Left ventricle myocardium inferior (tissue), 1 donor: ENCODE data around the gene PDE9A. TPM values are rescaled to one million over a fixed set of nuclear protein-coding genes. Genes with fewer than 3 reads are reported as not detected.

ENCODE experiments used
- DNase-seq: peaks from one replicate; pipeline ENCODE4 v3.0.0-alpha.2; 2020
- H3K27ac ChIP-seq: fragments of 200-600 bp; replicated peaks from 2 replicates; pipeline ENCODE4 v1.8.0; 2021
- H3K27me3 ChIP-seq: fragments of 200-600 bp; 2 replicates; pipeline ENCODE4 v1.8.0; 2021; ENCODE audit warnings: low read depth
- H3K36me3 ChIP-seq: fragments of 200-600 bp; 2 replicates; pipeline ENCODE4 v1.8.0; 2021
- H3K4me1 ChIP-seq: fragments of 200-600 bp; 2 replicates; pipeline ENCODE4 v1.8.0; 2021
- H3K4me3 ChIP-seq: fragments of 200-600 bp; 2 replicates; pipeline ENCODE4 v1.8.0; 2021; ENCODE audit warnings: mild to moderate bottlenecking, moderate library complexity
- H3K9me3 ChIP-seq: fragments of 200-600 bp; replicated peaks from 2 replicates; pipeline ENCODE4 v1.8.0; 2021
- intact Hi-C: fragments of 100-400 bp; cut with micrococcal nuclease; formaldehyde crosslinking; loops from one replicate; pipeline ENCODE4 v1.11.0; 2022
- total RNA-seq: library from RNA; stranded (reverse); fragmentation: NEBNext Ultra II Directional; extraction: Animal tissue kit (Norgen Biotek cat#: 25700); gene quantifications from one replicate; pipeline ENCODE4 v1.2.1, GENCODE V29; 2021
- TF ChIP-seq, protein P1 (sequence below): fragments of 200-600 bp; IDR thresholded peaks from 2 replicates; pipeline ENCODE4 v1.8.0; 2021; ENCODE audit warnings: antibody characterized with exemption, mild to moderate bottlenecking, borderline replicate concordance
- donor health status: DM: no; HTN: yes; CAD: no; lungs with severe emphysema.

Gene PDE9A
- total RNA-seq, 1 donor from 2014 or later = 3.2 TPM

DNA sequence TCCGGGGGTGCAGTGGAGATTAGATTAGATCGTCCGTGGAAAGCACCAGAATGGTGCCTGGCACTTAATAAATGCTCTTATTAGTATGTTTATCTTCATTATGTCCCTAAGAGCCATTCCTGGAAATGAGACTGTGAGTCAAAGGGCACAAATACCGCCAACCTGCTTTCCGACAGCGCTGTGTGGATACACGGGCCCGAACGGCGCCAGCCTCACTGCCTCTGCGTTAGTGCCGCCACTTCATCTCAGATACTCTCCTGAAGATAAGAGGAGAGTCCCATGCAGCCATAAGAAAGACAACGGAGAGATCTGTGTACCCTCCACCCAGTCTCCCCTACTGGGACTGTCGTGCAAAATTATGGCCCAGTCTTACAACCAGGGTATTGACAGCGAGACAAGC lies 22.0 kb downstream of the PDE9A start:
- peaks cover 56% of the 10 kb centered on the region for H3K27me3 ChIP-seq
- H3K4me1 ChIP-seq = peaks cover 26% of the 10 kb centered on the region
- no peaks in the 10 kb centered on the region for H3K9me3 ChIP-seq
- intact Hi-C loops = no loop called here
- DNase-seq = no peak
- no peaks in the 10 kb centered on the region for H3K36me3 ChIP-seq
- no peak overlapping the region for H3K4me3 ChIP-seq
- TF ChIP-seq, protein P1, sequence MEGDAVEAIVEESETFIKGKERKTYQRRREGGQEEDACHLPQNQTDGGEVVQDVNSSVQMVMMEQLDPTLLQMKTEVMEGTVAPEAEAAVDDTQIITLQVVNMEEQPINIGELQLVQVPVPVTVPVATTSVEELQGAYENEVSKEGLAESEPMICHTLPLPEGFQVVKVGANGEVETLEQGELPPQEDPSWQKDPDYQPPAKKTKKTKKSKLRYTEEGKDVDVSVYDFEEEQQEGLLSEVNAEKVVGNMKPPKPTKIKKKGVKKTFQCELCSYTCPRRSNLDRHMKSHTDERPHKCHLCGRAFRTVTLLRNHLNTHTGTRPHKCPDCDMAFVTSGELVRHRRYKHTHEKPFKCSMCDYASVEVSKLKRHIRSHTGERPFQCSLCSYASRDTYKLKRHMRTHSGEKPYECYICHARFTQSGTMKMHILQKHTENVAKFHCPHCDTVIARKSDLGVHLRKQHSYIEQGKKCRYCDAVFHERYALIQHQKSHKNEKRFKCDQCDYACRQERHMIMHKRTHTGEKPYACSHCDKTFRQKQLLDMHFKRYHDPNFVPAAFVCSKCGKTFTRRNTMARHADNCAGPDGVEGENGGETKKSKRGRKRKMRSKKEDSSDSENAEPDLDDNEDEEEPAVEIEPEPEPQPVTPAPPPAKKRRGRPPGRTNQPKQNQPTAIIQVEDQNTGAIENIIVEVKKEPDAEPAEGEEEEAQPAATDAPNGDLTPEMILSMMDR = no peak
- H3K27ac ChIP-seq = peak overlapping the region; percentile 82

DNA sequence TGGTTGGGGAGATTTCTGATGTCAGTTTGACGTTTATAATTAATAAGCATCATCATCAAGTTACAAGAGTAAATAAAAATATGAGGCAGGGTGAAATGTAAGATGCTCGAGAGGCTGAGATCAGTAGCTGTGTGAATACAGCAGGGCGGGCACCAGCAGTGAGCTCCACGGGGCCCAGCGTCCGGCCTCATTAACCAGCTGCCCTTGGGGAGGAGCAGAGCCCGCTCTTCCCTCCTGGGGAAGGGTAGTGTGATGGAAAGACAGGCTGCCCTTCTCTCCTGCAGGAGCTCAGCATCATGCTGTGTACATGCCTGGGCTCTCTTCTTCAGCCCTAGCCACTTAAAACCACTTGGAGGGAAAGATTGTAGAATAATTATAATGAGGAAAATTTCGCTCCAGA lies 23.4 kb downstream of the PDE9A start:
- TF ChIP-seq, protein P1 = no peak
- DNase-seq = no peak
- intact Hi-C loops = no loop called here
- Histone ChIP-seq H3K36me3 (no peaks in the 10 kb centered on the region), H3K9me3 (no peaks in the 10 kb centered on the region), H3K27ac (no peak overlapping the region), H3K4me1 (peaks cover 26% of the 10 kb centered on the region), H3K4me3 (no peak overlapping the region), H3K27me3 (peaks cover 70% of the 10 kb centered on the region)

DNA sequence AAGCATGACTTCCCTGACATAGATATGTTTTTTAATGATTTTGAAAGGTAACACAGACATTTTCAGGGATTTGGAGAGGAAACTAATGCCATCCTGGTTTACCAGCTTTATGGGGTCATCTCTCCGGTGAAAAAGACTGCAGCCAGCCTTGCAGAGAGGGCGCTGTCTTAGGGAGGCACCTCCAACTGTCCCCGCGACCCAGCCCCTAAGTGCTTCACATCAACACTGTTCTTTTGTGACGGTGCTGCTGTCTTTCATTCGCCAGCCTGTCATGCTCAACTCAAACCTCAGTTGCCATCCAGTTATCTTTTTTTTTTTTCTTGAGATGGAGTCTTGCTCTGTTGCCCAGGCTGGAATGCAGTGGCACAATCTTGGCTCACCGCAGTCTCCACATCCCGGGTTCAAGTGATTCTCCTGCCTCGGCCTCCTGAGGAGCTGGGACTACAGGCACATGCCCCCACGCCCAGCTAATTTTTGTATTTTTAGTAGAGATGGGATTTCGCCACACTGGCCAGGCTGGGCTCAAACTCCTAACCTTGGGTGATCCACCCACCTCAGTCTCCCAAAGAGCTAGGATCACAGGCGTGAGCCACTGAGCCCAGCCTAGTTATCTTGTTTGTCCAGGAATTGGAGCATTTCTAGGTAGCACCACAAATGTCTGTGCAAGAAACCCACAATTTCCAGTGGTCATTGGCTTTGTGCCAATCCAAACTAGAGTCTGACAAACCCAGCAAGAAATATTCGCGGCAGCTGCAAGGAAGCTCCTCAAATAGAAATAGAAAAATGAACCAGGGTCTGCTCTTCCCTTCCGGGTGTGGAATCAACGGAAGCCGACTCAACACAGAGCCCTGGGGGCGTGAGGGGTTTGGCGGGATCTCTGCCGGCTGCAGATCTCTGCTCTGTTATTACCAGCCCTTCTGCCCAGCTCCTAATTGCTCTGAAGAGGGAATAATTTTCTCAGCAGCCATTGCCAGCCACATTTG lies 24.2 kb downstream of the PDE9A start:
- Histone ChIP-seq H3K27ac (peak overlapping the region; percentile 57), H3K4me3 (no peak overlapping the region), H3K9me3 (no peaks in the 10 kb centered on the region), H3K4me1 (peaks cover 26% of the 10 kb centered on the region), H3K27me3 (peaks cover 67% of the 10 kb centered on the region), H3K36me3 (no peaks in the 10 kb centered on the region)
- TF ChIP-seq, protein P1 = no peak
- DNase-seq = no peak
- intact Hi-C loops = no loop called here

DNA sequence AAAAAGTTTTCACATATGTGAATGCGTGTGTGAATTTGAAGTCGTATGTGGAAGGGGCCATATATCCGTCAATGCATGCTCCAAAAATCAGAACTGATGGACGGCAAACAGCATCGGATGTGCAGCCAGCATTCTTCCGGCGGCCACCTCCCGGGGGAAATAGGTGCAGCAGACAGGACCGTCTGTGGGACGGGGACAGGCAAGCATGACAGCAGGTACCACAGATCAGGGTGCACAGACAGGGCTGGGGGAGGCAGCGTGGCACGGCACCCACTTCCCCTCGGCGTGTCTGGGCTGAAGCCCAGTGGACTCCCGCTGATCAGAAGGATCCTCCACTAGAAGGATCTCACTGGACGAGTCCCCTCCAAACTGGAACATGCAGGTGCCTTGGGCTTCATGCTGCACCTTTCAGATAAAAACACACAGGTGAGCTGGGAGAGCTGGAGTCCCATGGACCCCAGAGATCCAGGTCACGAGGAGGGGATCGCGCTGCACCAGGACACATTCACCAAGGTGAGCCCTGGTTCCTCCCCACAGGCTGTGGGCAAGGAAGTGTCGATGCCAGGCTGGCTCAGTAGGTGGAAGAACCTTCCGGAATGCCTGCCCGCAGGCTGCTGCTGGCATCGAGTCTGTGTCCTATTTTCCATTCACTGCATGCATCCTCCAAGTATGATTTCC lies 25.3 kb downstream of the PDE9A start:
- intact Hi-C loops = no loop called here
- H3K4me3 ChIP-seq = no peak overlapping the region
- no peak for DNase-seq
- peaks cover 23% of the 10 kb centered on the region for H3K4me1 ChIP-seq
- TF ChIP-seq, protein P1 = no peak
- no peak overlapping the region for H3K27ac ChIP-seq
- H3K9me3 ChIP-seq = no peaks in the 10 kb centered on the region
- peaks cover 72% of the 10 kb centered on the region for H3K27me3 ChIP-seq
- no peaks in the 10 kb centered on the region for H3K36me3 ChIP-seq

DNA sequence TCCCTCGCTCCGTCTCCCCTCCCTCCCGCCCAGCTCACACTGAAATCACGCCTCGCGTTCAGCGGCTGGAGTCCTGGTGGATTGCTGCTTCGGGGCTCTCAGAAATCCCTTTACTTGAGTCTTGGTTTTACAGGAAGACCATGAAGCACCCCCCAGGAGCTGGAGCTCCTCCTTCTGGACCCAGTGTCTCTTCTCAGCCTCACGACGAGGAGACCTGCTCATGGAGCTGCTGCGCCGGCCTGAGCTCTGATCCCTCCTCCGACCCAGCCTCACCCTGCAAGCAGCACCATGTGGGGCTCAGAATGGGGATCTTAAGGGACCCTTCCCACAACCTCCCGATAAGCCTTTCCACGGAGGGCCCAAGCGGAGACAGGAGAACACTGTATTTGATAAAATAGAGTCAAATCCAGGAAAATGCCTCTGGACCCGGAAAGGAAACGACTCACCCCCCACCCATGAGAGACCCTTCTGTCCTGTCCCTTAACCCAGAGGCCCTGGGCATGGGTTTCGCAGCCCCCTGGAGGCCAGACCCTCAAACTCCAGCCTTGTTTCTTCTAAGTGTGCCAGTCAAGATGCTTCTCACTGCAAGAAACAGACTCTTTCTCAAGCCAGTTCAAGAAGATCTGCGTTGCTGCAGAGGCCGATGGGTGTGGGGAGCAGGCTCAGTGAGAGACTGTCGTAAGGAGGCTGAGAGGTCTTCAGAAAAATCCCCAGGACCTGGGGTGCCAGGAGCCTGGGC lies 26.1 kb downstream of the PDE9A start:
- Histone ChIP-seq H3K27ac (no peak overlapping the region), H3K4me1 (peaks cover 22% of the 10 kb centered on the region), H3K27me3 (peaks cover 69% of the 10 kb centered on the region), H3K4me3 (no peak overlapping the region), H3K36me3 (no peaks in the 10 kb centered on the region), H3K9me3 (no peaks in the 10 kb centered on the region)
- DNase-seq = no peak
- intact Hi-C loops = no loop called here
- TF ChIP-seq, protein P1 = no peak
